Natural killer cell (primary cell): ENCODE measurements around the gene MT1A. TPM values are rescaled to one million over a fixed set of nuclear protein-coding genes. Genes with fewer than 3 reads are reported as not detected.

Experiments used
- ATAC-seq, 3 donors: fragments of 150-1000 bp in 2 of 3; fragments of 200-7000 bp in 1 of 3; cut with Tn5 transposase; 1 replicate in 1 of 3; 2 replicates in 2 of 3; pipeline ENCODE4 v1.10.0; 2021; ENCODE audit warnings: mild to moderate bottlenecking in 2 of 3, moderate library complexity in 2 of 3
- DNase-seq, 2 donors: peaks; one replicate each; pipeline versions ENCODE4 v3.0.0 to v3.0.0-alpha.2; 2013 to 2021; ENCODE audit warnings: mixed read lengths in 1 of 2
- H3K27ac ChIP-seq: one replicate; pipeline ENCODE4 v1.5.1; 2013; ENCODE audit warnings: mild to moderate bottlenecking, low read length
- H3K27me3 ChIP-seq: one replicate; pipeline ENCODE4 v1.6.1; 2013; ENCODE audit warnings: low read length; ENCODE audit not compliant: control insufficient read depth, insufficient read depth
- H3K36me3 ChIP-seq: one replicate; pipeline ENCODE4 v1.6.1; 2013; ENCODE audit warnings: low read length; ENCODE audit not compliant: control insufficient read depth, insufficient read depth
- H3K4me1 ChIP-seq: one replicate; pipeline ENCODE4 v1.6.1; 2013; ENCODE audit warnings: low read length; ENCODE audit not compliant: control insufficient read depth, insufficient read depth
- H3K4me3 ChIP-seq: one replicate; pipeline ENCODE4 v1.5.1; 2013; ENCODE audit warnings: low read length
- H3K9me3 ChIP-seq: one replicate; pipeline ENCODE4 v1.6.1; 2013; ENCODE audit warnings: low read length; ENCODE audit not compliant: control insufficient read depth, insufficient read depth
- H3K27ac Mint-ChIP-seq, 2 donors: one replicate each; pipeline ENCODE4 v1.8.0; 2022; ENCODE audit warnings: mild to moderate bottlenecking in 2 of 2, mixed read lengths in 2 of 2, moderate library complexity in 1 of 2
- H3K27me3 Mint-ChIP-seq, 2 donors: one replicate each; pipeline ENCODE4 v1.8.0; 2022; ENCODE audit warnings: low read depth in 2 of 2, mixed read lengths in 2 of 2
- H3K36me3 Mint-ChIP-seq: one replicate; pipeline ENCODE4 v1.8.0; 2022; ENCODE audit warnings: mixed read lengths
- H3K4me1 Mint-ChIP-seq, 2 donors: one replicate each; pipeline ENCODE4 v1.8.0; 2022; ENCODE audit warnings: mixed read lengths in 2 of 2
- H3K4me3 Mint-ChIP-seq: one replicate; pipeline ENCODE4 v1.8.0; 2022; ENCODE audit warnings: mild to moderate bottlenecking, moderate library complexity, mixed read lengths
- H3K9me3 Mint-ChIP-seq, 2 donors: one replicate each; pipeline ENCODE4 v1.8.0; 2022; ENCODE audit warnings: mixed read lengths in 2 of 2
- CTCF ChIP-seq: fragments of 200-600 bp; IDR thresholded peaks from one replicate; pipeline ENCODE4 v1.8.0; 2022; ENCODE audit warnings: antibody characterized with exemption
- WGBS: methylation state at CpG from one replicate; pipeline ENCODE4 v1.1.7; 2013; ENCODE audit warnings: missing lambda C conversion rate; ENCODE audit not compliant: insufficient coverage; 5-methylcytosine and 5-hydroxymethylcytosine counted together
- intact Hi-C: fragments of 100-400 bp; cut with micrococcal nuclease; formaldehyde crosslinking; loops from one replicate; pipeline ENCODE4 v1.14.2; 2022
- total RNA-seq, 4 donors: library from RNA; stranded (reverse); fragments of 120-200 nt in 1 of 4; gene quantifications; one replicate each; pipeline versions ENCODE4 v1.2.3 to v1.2.4, GENCODE V29; 2013 to 2022

MT1A gene
- total RNA-seq, 3 donors from 2014 or later (not counting 1 experiment from before 2014, with no cell fraction given) = not detected

- Mint-ChIP-seq H3K36me3 (no peaks in the 10 kb centered on the region), H3K27ac (no peak overlapping the region), H3K9me3 (no peaks in the 10 kb centered on the region), H3K4me1 (no peaks in the 10 kb centered on the region), H3K27me3 (peaks cover 34 to 49% of the 10 kb centered on the region in 2 donors), H3K4me3 (no peak overlapping the region)
- no CpG with 5 or more reads among the region's 3 CpGs for WGBS
- Histone ChIP-seq H3K27ac (no peak overlapping the region), H3K9me3 (no peaks in the 10 kb centered on the region), H3K36me3 (no peaks in the 10 kb centered on the region), H3K27me3 (peaks cover 9% of the 10 kb centered on the region), H3K4me1 (no peaks in the 10 kb centered on the region), H3K4me3 (no peak overlapping the region)
- ATAC-seq = no peak
- no peak for TF ChIP-seq CTCF
- no peak for DNase-seq
- intact Hi-C loops = no loop called here
These were observed 11.4 kb downstream of the MT1A start for GRCh38 chr16:56649820-56650219.

DNA sequence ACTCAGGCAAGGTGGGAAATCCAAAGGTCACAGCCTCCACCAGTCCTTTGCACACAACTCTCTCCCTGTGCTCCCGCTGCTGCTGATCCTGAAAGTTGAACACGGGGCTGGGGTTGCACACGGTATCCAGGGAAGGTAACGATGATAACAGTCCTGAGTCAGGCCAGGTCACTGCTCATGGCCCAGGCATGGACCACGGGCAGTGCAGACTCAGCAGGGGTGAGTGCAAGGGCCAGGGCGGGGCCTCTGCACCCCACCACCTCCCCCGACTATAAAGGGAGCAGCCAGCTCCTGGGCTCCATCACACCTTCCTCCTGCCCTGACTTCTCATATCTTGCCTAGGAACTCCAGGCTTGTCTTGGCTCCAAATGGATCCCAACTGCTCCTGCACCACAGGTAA is 13.1 kb downstream of the MT1A start, which contains the start of gene MT1B:
Gene MT1B, plus strand, starts transcription at position 301 of the 400 bp plus-strand sequence. Its CDS starts 68 bp downstream, at position 369.
- no peak within 1 kb of the TSS for H3K4me3 ChIP-seq
- Mint-ChIP-seq H3K9me3 (no peaks in the 10 kb centered on the region), H3K27ac (no peak within 1 kb of the TSS), H3K27me3 (peaks cover 25 to 32% of the 10 kb centered on the region in 2 donors), H3K36me3 (no peaks in the 10 kb centered on the region), H3K4me1 (no peaks in the 10 kb centered on the region), H3K4me3 (no peak within 1 kb of the TSS)
- no peak for TF ChIP-seq CTCF
- H3K27ac ChIP-seq = no peak within 1 kb of the TSS
- no peak for ATAC-seq
- no peaks in the 10 kb centered on the region for H3K4me1 ChIP-seq
- 76% methylated on average over 7 of the region's 7 CpGs for WGBS
- H3K9me3 ChIP-seq = no peaks in the 10 kb centered on the region
- intact Hi-C loops = no loop called here
- H3K36me3 ChIP-seq = no peaks in the 10 kb centered on the region
- DNase-seq = no peak
- H3K27me3 ChIP-seq = peaks cover 3% of the 10 kb centered on the region

DNA sequence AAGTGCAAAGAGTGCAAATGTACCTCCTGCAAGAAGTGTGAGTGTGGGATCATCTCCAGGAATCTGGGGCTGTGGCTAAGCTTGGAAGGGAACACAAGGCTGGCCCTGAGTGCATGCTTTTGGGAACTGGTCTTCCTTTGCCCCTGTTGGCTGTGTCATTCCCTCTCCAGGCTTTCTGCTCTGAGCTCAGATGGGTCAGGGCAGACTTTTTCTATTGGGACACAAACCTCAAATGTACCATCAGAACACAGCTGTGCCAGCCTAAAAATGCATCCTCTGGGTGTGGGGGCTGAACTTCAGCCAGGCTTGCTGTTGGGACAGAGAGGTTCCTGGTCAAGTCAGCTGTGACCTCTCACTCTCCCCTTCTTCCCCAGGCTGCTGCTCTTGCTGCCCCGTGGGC is 14.1 kb downstream of the MT1A start:
- no peak for ATAC-seq
- Histone ChIP-seq H3K36me3 (no peaks in the 10 kb centered on the region), H3K9me3 (no peaks in the 10 kb centered on the region), H3K27me3 (no peaks in the 10 kb centered on the region), H3K4me1 (peaks cover 6% of the 10 kb centered on the region), H3K27ac (no peak overlapping the region), H3K4me3 (no peak overlapping the region)
- H3K27me3 Mint-ChIP-seq = peaks cover 18 to 23% of the 10 kb centered on the region in 2 donors
- intact Hi-C loops = no loop called here
- H3K4me1 Mint-ChIP-seq = peaks cover 0 to 4% of the 10 kb centered on the region in 2 donors
- DNase-seq = no peak
- H3K27ac Mint-ChIP-seq = no peak overlapping the region
- H3K4me3 Mint-ChIP-seq = no peak overlapping the region
- no peaks in the 10 kb centered on the region for H3K36me3 Mint-ChIP-seq
- 63% methylated on average over 1 of the region's 1 CpG for WGBS
- no peak for TF ChIP-seq CTCF
- H3K9me3 Mint-ChIP-seq = no peaks in the 10 kb centered on the region

- Histone ChIP-seq H3K4me1 (peaks cover 12% of the 10 kb centered on the region), H3K27me3 (no peaks in the 10 kb centered on the region), H3K27ac (no peak overlapping the region), H3K9me3 (no peaks in the 10 kb centered on the region), H3K4me3 (no peak overlapping the region), H3K36me3 (no peaks in the 10 kb centered on the region)
- no peaks in the 10 kb centered on the region for H3K9me3 Mint-ChIP-seq
- peaks cover 17 to 21% of the 10 kb centered on the region in 2 donors for H3K27me3 Mint-ChIP-seq
- TF ChIP-seq CTCF = no peak
- ATAC-seq (no peak), DNase-seq (no peak)
- 81% methylated on average over 7 of the region's 7 CpGs for WGBS
- no peak overlapping the region for H3K27ac Mint-ChIP-seq
- intact Hi-C loops = no loop called here
- H3K4me3 Mint-ChIP-seq = no peak overlapping the region
- peaks cover 5 to 10% of the 10 kb centered on the region in 2 donors for H3K4me1 Mint-ChIP-seq
- no peaks in the 10 kb centered on the region for H3K36me3 Mint-ChIP-seq
These were observed 14.8 kb downstream of the MT1A start for GRCh38 chr16:56653218-56653617.
